ENCODE measurements around the gene TCP11L2. TPM values are rescaled to one million over a fixed set of nuclear protein-coding genes. Genes with fewer than 3 reads are reported as not detected.
"Not testable (repeated sequence)": the region's sequence is repeated elsewhere in the genome, so short reads cannot be mapped to it uniquely, and the experiment has no call there.

Gene TCP11L2
- total and polyA plus RNA-seq, 2 of the 8 experiments (the other 6 are each of a cell fraction or from before 2014, with no cell fraction given), result 2.1 to 7.1 TPM

DNA sequence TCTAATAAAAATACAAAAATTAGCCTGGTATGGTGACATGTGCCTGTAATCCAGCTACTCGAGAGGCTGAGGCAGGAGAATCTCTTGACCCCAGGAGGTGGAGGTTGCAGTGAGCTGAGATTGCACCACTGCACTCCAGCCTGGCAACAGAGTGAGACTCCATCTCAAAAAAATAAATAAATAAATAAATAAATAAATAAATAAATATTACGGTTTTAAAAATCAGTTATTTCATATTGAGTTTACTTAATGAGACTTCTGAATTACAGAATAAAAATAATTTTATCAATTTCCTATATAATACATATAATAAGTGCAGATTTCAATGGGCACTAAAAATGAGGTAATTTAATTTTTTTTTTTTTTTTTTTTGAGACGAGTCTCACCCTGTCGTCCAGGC, 10.9 kb downstream of the TCP11L2 start:
- not testable (repeated sequence) for H3K23ac ChIP-seq (ENCODE audit: insufficient read length); H4K8ac ChIP-seq (ENCODE audit: extremely low read depth, insufficient read depth, low read length); H3K4me1 ChIP-seq (replicated peaks in 1 of 4; ENCODE audit: control insufficient read depth in 3 of 4, insufficient read depth in 4 of 4, low read length in 3 of 4); H4K5ac ChIP-seq (ENCODE audit: insufficient read length, low read depth, low read length); H3K27me3 ChIP-seq (replicated peaks in 1 of 4; ENCODE audit: control insufficient read depth in 3 of 4, extremely low read depth in 1 of 4, insufficient read depth in 3 of 4, low read length in 3 of 4); H2AFZ ChIP-seq (ENCODE audit: low read length); H2BK12ac ChIP-seq (ENCODE audit: low read depth, low read length); H3K4me3 ChIP-seq (ENCODE audit: extremely low read depth in 1 of 4, insufficient read depth in 2 of 4, low read depth in 3 of 4, low read length in 4 of 4); H3K79me1 ChIP-seq (ENCODE audit: low read depth, low read length); H3K9ac ChIP-seq (replicated peaks in 1 of 4; ENCODE audit: extremely low read depth in 1 of 4, low read depth in 3 of 4, low read length in 3 of 4); H3K36me3 ChIP-seq (ENCODE audit: control insufficient read depth in 2 of 4, insufficient read depth in 4 of 4, low read length in 3 of 4); DNase-seq (ENCODE audit: low read depth in 1 of 2, low spot score in 2 of 2); H3K4me2 ChIP-seq (ENCODE audit: insufficient read depth in 1 of 2, low read depth in 2 of 2, low read length in 2 of 2); H3K4ac ChIP-seq (replicated peaks; ENCODE audit: insufficient read length, low read depth, low read length); H2BK120ac ChIP-seq (replicated peaks; ENCODE audit: low read depth, low read length); H4K20me1 ChIP-seq (replicated peaks in 1 of 2; ENCODE audit: control insufficient read depth in 1 of 2, insufficient read depth in 2 of 2, low read length in 2 of 2); H3K23me2 ChIP-seq (ENCODE audit: low read depth, low read length); H3K27ac ChIP-seq (ENCODE audit: low read depth, low read length); H3K18ac ChIP-seq (ENCODE audit: extremely low read depth, low read length); H2BK15ac ChIP-seq (ENCODE audit: low read length); H3K79me2 ChIP-seq (ENCODE audit: control insufficient read depth in 1 of 2, insufficient read depth in 2 of 2, low read length in 2 of 2); H3K9me3 ChIP-seq (ENCODE audit: insufficient read depth in 2 of 2, low read depth in 1 of 2, low read length in 1 of 2); H2AK5ac ChIP-seq (ENCODE audit: low read depth, low read length); H3K56ac ChIP-seq (replicated peaks; ENCODE audit: insufficient read length, low read depth, low read length); H4K91ac ChIP-seq (replicated peaks; ENCODE audit: insufficient read length, low read length); H3K14ac ChIP-seq (ENCODE audit: insufficient read length); FAIRE-seq; H2BK5ac ChIP-seq (ENCODE audit: low read depth, low read length); H2BK20ac ChIP-seq (ENCODE audit: low read length)
- 72% methylated on average over 4 of the region's 4 CpGs; no CpG with 5 or more reads in 1 of the 2 experiments for WGBS, 2 experiments (ENCODE audit: extremely low coverage in 1 of 2, insufficient coverage in 1 of 2, insufficient read length in 1 of 2, insufficient replicate concordance in 2 of 2, low coverage in 1 of 2, low lambda C conversion rate in 2 of 2, missing lambda C conversion rate in 1 of 2)
- CTCF ChIA-PET (ENCODE audit: partially characterized antibody), result interaction anchor here (0.6 kb wide), 1 partner anchor 17 kb away, joined by 3 read pairs; no protein-coding TSS in a partner anchor
- POLR2A ChIA-PET (ENCODE audit: partially characterized antibody), result interaction anchor here (1.6 kb wide), 1 partner anchor 10 kb away, joined by 8 read pairs; the partner anchor contains the start of gene TCP11L2
